Cortex of kidney (tissue), 1 donor: Measurements from ENCODE around the gene SPATA32.

Experiments used
- DNase-seq: peaks from one replicate; lab custom pipeline; 2025; lab: John Stamatoyannopoulos, UW

SPATA32 gene

DNA sequence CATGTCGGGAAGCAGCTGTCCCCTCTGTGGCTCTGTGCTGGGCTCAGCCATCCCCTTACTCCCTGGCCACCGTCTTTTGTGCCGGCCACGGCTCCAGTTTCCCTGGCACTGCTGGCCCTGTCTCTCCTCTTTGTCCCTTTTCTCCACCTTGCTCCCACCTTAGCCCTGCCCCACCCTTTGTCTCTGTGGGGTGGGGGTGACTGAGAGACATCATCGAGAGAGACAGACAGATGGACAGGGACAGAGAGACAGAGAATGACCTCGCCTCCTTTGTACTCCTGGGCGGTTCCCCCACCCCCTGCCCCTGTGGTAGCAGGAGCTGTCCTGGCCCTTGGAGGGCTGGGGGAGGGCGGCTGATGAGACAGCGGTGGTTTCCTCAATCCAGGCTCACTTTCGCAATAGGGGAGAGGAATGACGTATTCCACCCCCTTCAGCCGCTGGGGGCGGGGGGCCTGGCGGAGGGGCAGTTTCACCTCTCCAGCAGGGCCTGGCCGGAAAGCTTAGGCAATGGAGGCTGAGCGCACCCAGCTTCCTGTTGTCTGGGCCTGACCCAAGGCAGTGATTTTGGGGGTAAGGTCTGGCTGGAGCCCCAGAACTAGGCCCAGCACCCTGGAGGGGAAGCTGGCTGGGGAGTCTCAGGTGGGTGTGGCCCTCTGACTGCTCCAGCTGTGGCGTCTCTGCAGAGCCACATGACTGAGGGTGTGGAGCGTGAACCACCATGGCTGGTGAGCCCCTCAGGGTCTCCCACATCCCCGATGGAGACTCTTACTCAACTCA lies 32.9 kb downstream of the SPATA32 start:
- DNase-seq, result no peak

GRCh38 chr17:45227926-45228762 lies 33.8 kb downstream of the SPATA32 start:
- DNase-seq, result no peak

DNA sequence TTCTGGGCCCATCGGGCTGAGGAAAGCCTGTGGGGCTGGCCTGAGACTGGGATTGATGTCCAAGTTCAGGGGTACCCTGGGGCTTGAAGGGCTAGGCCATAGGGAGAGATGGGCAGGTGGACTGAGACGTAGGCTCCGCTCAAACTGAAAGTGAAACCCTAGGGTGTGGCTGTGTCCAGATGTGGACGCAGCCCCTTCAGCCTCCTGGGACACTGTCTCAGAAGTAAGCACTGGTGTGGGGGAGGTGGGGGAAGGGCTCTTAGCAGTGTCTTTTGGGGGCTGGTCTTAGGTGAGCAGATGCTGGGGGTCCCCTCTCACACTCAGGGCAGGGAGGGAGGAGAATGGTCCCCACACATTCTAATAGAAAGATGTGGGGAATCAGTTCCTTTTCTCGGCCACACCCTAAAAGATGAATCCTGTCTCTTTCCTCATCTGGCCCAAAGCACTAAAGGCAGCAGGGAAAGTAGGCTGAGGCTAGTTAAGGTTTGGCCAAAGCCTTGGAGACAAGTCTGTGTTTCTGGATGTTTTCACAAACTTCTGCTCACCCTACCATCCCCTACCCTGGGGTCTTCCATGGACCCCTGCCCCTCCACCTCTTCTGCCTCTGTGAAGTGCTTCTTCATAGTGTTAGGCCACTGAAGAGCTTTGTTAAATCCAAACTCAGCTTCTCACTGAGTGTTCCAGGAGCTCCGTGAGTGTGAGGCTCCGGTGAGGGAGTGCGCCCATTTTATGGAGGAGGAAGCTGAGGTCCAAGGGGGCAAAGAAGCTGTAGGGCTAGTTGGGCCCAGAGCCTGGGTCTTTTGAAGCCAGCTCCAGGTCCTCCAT lies 34.6 kb downstream of the SPATA32 start:
- no peak for DNase-seq

- no peak for DNase-seq
Observed at GRCh38 chr17:45226576-45226975, 35.3 kb downstream of the SPATA32 start.

GRCh38 chr17:45225964-45226530 lies 35.8 kb downstream of the SPATA32 start:
- DNase-seq, result no peak

DNA sequence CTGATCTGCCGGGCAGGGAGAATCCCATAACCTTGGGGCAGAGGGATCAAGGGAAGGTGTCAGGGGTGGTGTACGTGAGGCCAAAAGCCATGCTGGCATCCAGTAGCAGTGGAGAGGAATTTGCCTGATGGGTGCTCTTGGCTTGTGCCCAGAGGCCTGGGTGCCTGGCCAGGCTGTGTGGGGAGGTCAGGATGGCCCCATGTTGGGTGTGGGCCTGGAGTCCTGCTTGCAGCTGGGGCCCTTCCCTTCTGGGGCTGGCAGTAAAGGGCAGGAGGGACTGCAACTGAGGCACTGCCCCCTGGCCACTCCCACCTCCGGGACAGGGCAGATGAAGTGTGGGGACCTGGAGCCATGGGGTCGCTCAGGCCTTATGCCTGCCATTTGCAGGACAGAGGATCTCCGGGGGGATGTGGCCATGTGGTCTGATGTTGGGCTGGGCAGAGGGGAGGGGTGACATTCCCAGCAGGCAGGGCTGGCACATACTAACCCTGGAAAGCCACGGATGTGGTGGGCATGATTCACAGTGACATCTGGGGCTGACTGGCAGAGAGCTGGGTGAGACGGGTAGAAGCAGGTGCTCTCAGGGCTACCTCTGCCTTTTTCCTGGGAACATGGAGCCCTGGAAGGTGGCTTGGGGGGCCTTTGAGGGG lies 36.7 kb downstream of the SPATA32 start:
- DNase-seq, result no peak

DNA sequence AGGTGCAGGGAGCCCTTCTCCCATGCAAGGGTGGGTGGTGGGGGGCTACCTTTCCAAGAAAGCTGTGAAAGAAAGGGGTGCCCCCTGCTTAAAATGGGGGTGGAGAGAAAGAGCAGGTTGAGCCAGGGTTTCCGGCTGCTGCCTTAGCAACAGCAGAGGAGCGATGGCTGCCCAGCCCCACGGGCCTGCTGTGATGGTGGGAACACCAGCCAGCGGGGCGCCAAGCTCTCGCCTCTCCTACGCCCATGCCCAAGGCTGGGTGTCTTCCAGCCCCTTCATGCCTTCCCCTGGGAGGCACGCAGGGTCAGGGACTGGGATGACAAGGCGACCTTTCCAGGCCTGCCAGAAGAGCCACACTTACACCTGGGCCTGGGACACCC lies 37.2 kb downstream of the SPATA32 start:
- no peak for DNase-seq

GRCh38 chr17:45223539-45224528 lies 38.1 kb downstream of the SPATA32 start:
- no peak for DNase-seq

GRCh38 chr17:45222996-45223538 lies 38.8 kb downstream of the SPATA32 start:
- DNase-seq, result no peak

GRCh38 chr17:45222289-45222995 lies 39.5 kb downstream of the SPATA32 start:
- DNase-seq, result no peak

DNA sequence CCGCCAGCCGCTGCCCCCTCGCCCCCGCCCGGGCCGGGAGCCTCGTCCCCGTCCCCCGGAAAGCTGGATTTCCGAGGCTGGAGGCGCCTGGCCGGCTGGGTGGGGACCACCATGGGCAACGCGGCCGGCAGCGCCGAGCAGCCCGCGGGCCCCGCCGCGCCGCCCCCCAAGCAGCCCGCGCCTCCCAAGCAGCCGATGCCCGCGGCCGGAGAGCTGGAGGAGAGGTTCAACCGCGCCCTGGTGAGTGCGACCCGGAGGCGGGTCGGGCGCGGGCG lies 39.9 kb downstream of the SPATA32 start:
- no peak for DNase-seq

- no peak for DNase-seq
Observed at GRCh38 chr17:45221081-45222013, 40.5 kb downstream of the SPATA32 start, which contains the start of gene FMNL1. TSS of gene FMNL1 (plus strand) at chr17:45221885. CDS start at chr17:45222125, 240 bp downstream.

- no peak for DNase-seq
Observed at GRCh38 chr17:45220079-45220478, 41.8 kb downstream of the SPATA32 start.

- no peak for DNase-seq
Observed at GRCh38 chr17:45218895-45219661, 42.8 kb downstream of the SPATA32 start.
